Astrocyte (in vitro differentiated cells and primary cell): ENCODE data around the gene CDS1. TPM values are rescaled to one million over a fixed set of nuclear protein-coding genes. Genes with fewer than 3 reads are reported as not detected.

Experiments
- DNase-seq: peaks from one replicate; pipeline ENCODE4 v3.0.0-alpha.2; 2010; ENCODE audit warnings: low read depth
- FAIRE-seq: peaks from 2 replicates; lab custom pipeline; 2011; peaks lifted over from hg19 to GRCh38; lab: Jason Lieb, UNC
- H2AFZ ChIP-seq: 2 replicates; pipeline ENCODE4 v1.6.0; 2012; ENCODE audit warnings: low read depth, low read length, inconsistent platforms
- H3K27ac ChIP-seq: 2 replicates; pipeline ENCODE4 v1.5.1; 2011; ENCODE audit warnings: low read depth, low read length, inconsistent platforms
- H3K27me3 ChIP-seq: 2 replicates; pipeline ENCODE4 v1.6.0; 2011; ENCODE audit warnings: low read length, inconsistent platforms; ENCODE audit not compliant: insufficient read depth
- H3K36me3 ChIP-seq: 2 replicates; pipeline ENCODE4 v1.5.1; 2011; ENCODE audit warnings: low read length, inconsistent platforms; ENCODE audit not compliant: insufficient read depth
- H3K4me1 ChIP-seq: 2 replicates; pipeline ENCODE4 v1.5.1; 2011; ENCODE audit warnings: low read length, inconsistent platforms; ENCODE audit not compliant: insufficient read depth
- H3K4me2 ChIP-seq: 2 replicates; pipeline ENCODE4 v1.6.0; 2012; ENCODE audit warnings: low read length, inconsistent platforms
- H3K4me3 ChIP-seq: 2 replicates; pipeline ENCODE4 v1.5.1; 2011; ENCODE audit warnings: low read depth, mild to moderate bottlenecking, low read length, inconsistent platforms; ENCODE audit not compliant: insufficient read depth
- H3K79me2 ChIP-seq: 2 replicates; pipeline ENCODE4 v1.6.0; 2012; ENCODE audit warnings: mild to moderate bottlenecking, low read length, inconsistent platforms; ENCODE audit not compliant: insufficient read depth
- H3K9ac ChIP-seq: 2 replicates; pipeline ENCODE4 v1.6.0; 2012; ENCODE audit warnings: mild to moderate bottlenecking, low read length, inconsistent platforms
- H3K9me3 ChIP-seq: 2 replicates; pipeline ENCODE4 v1.5.1; 2012; ENCODE audit warnings: low read depth, mild to moderate bottlenecking, low read length, inconsistent platforms; ENCODE audit not compliant: insufficient read depth
- H4K20me1 ChIP-seq: 2 replicates; pipeline ENCODE4 v1.6.0; 2012; ENCODE audit warnings: low read length, inconsistent platforms; ENCODE audit not compliant: insufficient read depth
- H3K27ac Mint-ChIP-seq: one replicate; pipeline ENCODE4 v1.8.0; 2021; ENCODE audit warnings: mild to moderate bottlenecking, mixed read lengths; ENCODE audit not compliant: unreplicated experiment
- H3K27me3 Mint-ChIP-seq: one replicate; pipeline ENCODE4 v1.8.0; 2021; ENCODE audit warnings: low read depth, mixed read lengths; ENCODE audit not compliant: unreplicated experiment
- H3K36me3 Mint-ChIP-seq: one replicate; pipeline ENCODE4 v1.8.0; 2021; ENCODE audit warnings: low read depth, mixed read lengths; ENCODE audit not compliant: unreplicated experiment
- H3K4me1 Mint-ChIP-seq: one replicate; pipeline ENCODE4 v1.8.0; 2021; ENCODE audit warnings: low read depth, mixed read lengths; ENCODE audit not compliant: unreplicated experiment
- H3K4me3 Mint-ChIP-seq: one replicate; pipeline ENCODE4 v1.8.0; 2021; ENCODE audit warnings: mild to moderate bottlenecking, moderate library complexity, mixed read lengths; ENCODE audit not compliant: unreplicated experiment
- H3K9me3 Mint-ChIP-seq: one replicate; pipeline ENCODE4 v1.8.0; 2021; ENCODE audit warnings: mild to moderate bottlenecking, mixed read lengths; ENCODE audit not compliant: unreplicated experiment
- CTCF ChIP-seq: IDR thresholded peaks from 2 replicates; pipeline ENCODE4 v1.5.1; 2011; ENCODE audit warnings: low read depth, mild to moderate bottlenecking, inconsistent platforms, low read length, moderate library complexity; ENCODE audit not compliant: insufficient read depth
- EZH2 ChIP-seq: IDR thresholded peaks from 2 replicates; pipeline ENCODE4 v1.6.1; 2012; ENCODE audit warnings: mild to moderate bottlenecking, low read length, inconsistent platforms; ENCODE audit not compliant: insufficient read depth
- total RNA-seq: library from RNA; stranded (reverse); gene quantifications from 2 replicates; pipeline ENCODE4 v1.2.1, GENCODE V29; 2021

The CDS1 gene
- total RNA-seq, 1 donor from 2014 or later: 5.7 TPM

- no peak overlapping the region for H3K4me3 ChIP-seq
- no peaks in the 10 kb centered on the region for H3K9me3 ChIP-seq
- H2AFZ ChIP-seq: no peak overlapping the region
- Mint-ChIP-seq H3K27ac (peak overlapping the region; percentile 50), H3K4me3 (peak overlapping the region; percentile 21), H3K4me1 (peaks cover 16% of the 10 kb centered on the region), H3K36me3 (peaks cover 22% of the 10 kb centered on the region), H3K9me3 (no peaks in the 10 kb centered on the region), H3K27me3 (no peaks in the 10 kb centered on the region)
- FAIRE-seq: peak; percentile 67
- no peak overlapping the region for H3K9ac ChIP-seq
- H3K4me2 ChIP-seq: peak overlapping the region; percentile 34
- H3K27ac ChIP-seq: peak overlapping the region; percentile 39
- H3K27me3 ChIP-seq: no peaks in the 10 kb centered on the region
- H4K20me1 ChIP-seq: no peaks in the 10 kb centered on the region
- TF ChIP-seq EZH2: no peak
- TF ChIP-seq CTCF: no peak
- peaks cover 36% of the 10 kb centered on the region for H3K36me3 ChIP-seq
- DNase-seq: peak; percentile 92
- H3K79me2 ChIP-seq: no peaks in the 10 kb centered on the region
- H3K4me1 ChIP-seq: peaks cover 15% of the 10 kb centered on the region
Measured at GRCh38 chr4:84673475-84674240, 90.7 kb downstream of the CDS1 start.

GRCh38 chr4:84677093-84677492, 94.2 kb downstream of the CDS1 start:
- Mint-ChIP-seq H3K4me3 (no peak overlapping the region), H3K27me3 (no peaks in the 10 kb centered on the region), H3K36me3 (peaks cover 26% of the 10 kb centered on the region), H3K9me3 (no peaks in the 10 kb centered on the region), H3K27ac (no peak overlapping the region), H3K4me1 (peaks cover 22% of the 10 kb centered on the region)
- H3K27ac ChIP-seq: no peak overlapping the region
- H3K9me3 ChIP-seq: no peaks in the 10 kb centered on the region
- no peak overlapping the region for H2AFZ ChIP-seq
- peaks cover 22% of the 10 kb centered on the region for H3K4me1 ChIP-seq
- no peak overlapping the region for H3K9ac ChIP-seq
- TF ChIP-seq EZH2: no peak
- no peak for TF ChIP-seq CTCF
- no peak overlapping the region for H3K4me3 ChIP-seq
- H3K79me2 ChIP-seq: no peaks in the 10 kb centered on the region
- no peaks in the 10 kb centered on the region for H3K27me3 ChIP-seq
- H3K36me3 ChIP-seq: peaks cover 23% of the 10 kb centered on the region
- H3K4me2 ChIP-seq: no peak overlapping the region
- DNase-seq: no peak
- H4K20me1 ChIP-seq: no peaks in the 10 kb centered on the region
- peak; percentile 26 for FAIRE-seq

GRCh38 chr4:84677995-84678394, 95.1 kb downstream of the CDS1 start:
- H3K79me2 ChIP-seq: no peaks in the 10 kb centered on the region
- no peak overlapping the region for H2AFZ ChIP-seq
- H3K9me3 Mint-ChIP-seq: no peaks in the 10 kb centered on the region
- no peak overlapping the region for H3K27ac ChIP-seq
- no peak overlapping the region for H3K4me3 Mint-ChIP-seq
- H3K4me3 ChIP-seq: no peak overlapping the region
- no peak for FAIRE-seq
- H3K4me1 Mint-ChIP-seq: peaks cover 25% of the 10 kb centered on the region
- peaks cover 18% of the 10 kb centered on the region for H3K36me3 ChIP-seq
- peaks cover 21% of the 10 kb centered on the region for H3K36me3 Mint-ChIP-seq
- no peak for DNase-seq
- H3K27me3 ChIP-seq: no peaks in the 10 kb centered on the region
- no peak for TF ChIP-seq CTCF
- TF ChIP-seq EZH2: no peak
- no peaks in the 10 kb centered on the region for H3K9me3 ChIP-seq
- H3K27me3 Mint-ChIP-seq: no peaks in the 10 kb centered on the region
- no peak overlapping the region for H3K27ac Mint-ChIP-seq
- no peaks in the 10 kb centered on the region for H4K20me1 ChIP-seq
- no peak overlapping the region for H3K9ac ChIP-seq
- peaks cover 23% of the 10 kb centered on the region for H3K4me1 ChIP-seq
- no peak overlapping the region for H3K4me2 ChIP-seq
